Hematopoietic multipotent progenitor cell (in vitro differentiated cells): Measurements from ENCODE around the gene SEL1L3. TPM values are rescaled to one million over a fixed set of nuclear protein-coding genes. Genes with fewer than 3 reads are reported as not detected.

Experiments used
- DNase-seq, 3 donors: peaks; one replicate each; pipeline ENCODE4 v3.0.0-alpha.2; 2011 to 2015; ENCODE audit warnings: low read depth in 2 of 3, low spot score in 2 of 3
- total RNA-seq: library from RNA; depleted of rRNA; stranded (reverse); fragments of >200 nt; gene quantifications from one replicate; pipeline ENCODE4 v1.2.3, GENCODE V29; 2012

Gene SEL1L3
- total RNA-seq, 1 donor = 31.8 TPM

DNA sequence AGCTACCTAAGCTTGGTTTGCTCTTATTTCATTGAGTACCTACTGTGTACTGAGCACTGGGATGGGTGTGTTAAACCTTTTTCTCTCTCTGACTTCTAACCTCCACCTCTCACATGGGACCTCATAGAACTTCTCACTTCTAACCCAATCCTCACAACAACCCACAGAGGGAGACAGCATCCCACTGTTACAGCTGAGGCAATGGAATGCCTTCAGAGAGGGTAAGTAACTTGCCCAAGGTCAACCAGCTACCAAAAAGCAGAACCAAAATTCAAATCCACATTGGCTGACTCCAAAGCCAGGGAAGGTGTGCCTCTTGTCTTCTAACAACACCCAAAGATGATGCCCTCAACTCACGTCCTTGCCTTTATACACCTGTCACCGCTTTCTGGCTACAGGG lies 5.4 kb downstream of the SEL1L3 start:
- DNase-seq = no peak

DNA sequence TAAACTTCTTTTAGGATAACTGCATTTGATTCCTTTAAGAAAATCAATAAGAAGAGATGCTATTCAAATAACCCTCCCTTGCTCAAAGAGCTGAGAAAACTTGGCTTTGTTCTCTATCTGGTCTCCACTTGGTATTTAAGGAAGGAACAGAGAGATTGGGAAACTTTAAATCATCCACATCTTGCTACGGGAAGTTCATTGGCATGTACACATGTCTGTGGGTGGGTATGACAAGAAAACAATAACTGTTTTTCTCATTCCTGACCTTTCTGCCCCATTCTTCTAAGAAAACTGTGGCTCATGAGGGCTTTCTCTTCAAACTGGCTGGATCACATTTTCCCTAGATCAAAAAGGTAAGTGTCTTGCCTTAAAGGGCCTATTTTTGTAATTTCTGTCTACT lies 6.0 kb downstream of the SEL1L3 start:
- no peak for DNase-seq

DNA sequence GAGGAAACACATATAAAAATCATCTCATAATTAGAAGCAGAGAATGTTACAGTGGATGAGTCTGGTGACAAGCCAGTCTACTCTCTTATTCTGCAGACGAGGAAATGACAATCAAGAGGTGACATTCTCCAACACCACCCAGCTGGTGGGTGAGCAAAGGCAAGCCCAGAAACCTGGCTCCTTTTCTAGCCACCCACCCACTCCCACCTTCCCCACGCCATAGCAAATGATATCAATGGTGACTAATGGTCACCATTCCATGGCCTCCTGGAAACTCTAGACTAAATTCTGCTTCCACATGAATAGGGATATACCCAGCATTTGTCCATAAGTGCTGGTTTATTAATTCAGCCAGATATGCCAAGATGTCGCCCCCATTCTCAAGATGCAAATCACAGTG lies 10.7 kb downstream of the SEL1L3 start:
- no peak for DNase-seq

DNA sequence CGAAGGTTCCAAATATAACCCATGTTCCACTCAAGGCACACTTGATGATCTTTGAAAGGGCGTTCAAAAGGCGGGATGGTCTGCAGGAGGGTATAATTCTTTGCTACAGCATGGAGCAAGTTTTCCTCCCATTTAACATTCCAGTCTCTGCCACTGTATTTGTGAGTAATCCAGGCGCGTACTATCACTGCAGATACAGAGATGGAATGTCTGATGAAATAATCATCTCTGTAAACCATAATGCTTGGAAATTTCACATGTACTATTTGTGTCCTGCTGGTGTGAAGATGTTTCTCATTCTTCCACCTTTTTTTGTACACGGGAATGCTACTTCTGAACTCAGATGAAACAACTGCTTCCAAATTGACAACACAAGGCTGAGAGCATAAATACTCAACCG lies 15.5 kb downstream of the SEL1L3 start:
- DNase-seq = no peak

DNA sequence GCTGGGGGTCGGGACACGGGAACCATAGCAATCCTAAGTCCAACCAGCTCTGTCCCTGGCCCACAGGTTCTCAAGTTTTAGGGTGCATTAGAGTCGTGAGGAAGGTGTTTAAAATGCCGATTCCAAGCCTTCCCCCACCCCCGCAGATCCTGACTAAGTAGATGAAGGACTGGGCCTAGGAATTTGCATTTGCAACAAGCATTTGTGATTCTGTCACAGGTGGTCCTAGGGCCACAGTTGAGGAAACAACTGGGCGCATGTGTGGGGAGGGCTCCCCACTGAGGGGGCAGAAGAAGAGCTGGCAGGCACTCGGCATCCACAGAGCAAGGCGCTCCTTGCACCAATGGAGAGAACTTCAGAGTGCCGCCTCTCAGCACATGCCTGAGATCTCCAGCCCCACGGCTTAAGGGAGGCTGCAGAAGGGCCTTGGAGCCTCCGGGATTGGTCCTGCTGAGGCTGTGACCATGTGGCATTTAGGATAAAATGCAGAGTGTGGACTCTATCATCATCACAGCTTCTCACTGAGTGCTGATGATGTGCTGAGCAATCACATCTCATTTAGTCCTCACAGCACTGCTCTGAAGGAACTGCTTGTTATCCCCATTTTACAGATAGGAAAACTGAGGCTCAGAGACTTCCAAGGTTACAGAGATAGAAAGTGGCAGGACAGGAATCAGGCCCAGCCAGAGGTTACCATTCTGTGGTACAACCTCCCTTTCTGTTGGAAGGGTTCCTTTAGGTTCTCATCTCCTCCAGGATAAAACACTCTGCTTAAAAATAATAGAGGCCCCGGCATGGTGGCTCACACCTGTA lies 16.7 kb downstream of the SEL1L3 start:
- no peak for DNase-seq

DNA sequence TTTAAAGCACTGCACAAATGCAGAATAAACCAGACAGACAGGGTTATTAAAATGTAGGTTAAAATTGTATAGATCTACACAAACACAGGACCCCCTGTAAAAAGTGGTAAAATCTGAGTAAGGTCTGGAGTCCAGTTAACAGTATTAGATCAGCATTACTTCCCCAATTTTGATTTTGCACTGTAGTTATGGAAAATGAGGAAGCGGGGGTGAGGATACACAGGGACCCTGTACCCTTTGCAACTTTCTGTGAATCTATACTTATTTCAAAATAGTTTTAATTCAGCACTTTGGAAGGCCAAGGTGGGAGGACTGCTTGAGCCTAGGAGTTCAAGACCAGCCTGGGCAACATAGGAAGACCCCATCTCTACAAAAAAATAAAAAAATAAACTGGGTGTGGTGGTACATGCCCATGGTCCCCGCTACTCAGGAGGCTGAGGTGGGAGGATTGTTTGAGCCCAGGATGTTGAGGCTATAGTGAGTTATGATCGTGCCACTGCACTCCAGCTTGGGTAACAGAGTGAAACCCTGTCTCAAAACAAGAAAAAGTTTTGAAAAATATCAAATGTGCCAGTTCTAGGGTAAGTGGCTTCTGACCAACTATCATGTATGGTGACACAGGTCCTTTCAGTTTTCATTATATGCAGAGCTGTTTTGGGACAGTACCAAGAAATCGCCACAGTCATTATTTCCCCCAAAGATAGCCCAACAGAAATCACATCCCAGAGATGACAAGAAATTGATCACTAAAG lies 17.7 kb downstream of the SEL1L3 start:
- DNase-seq = peak in 1 of 3 donors; percentile 39

DNA sequence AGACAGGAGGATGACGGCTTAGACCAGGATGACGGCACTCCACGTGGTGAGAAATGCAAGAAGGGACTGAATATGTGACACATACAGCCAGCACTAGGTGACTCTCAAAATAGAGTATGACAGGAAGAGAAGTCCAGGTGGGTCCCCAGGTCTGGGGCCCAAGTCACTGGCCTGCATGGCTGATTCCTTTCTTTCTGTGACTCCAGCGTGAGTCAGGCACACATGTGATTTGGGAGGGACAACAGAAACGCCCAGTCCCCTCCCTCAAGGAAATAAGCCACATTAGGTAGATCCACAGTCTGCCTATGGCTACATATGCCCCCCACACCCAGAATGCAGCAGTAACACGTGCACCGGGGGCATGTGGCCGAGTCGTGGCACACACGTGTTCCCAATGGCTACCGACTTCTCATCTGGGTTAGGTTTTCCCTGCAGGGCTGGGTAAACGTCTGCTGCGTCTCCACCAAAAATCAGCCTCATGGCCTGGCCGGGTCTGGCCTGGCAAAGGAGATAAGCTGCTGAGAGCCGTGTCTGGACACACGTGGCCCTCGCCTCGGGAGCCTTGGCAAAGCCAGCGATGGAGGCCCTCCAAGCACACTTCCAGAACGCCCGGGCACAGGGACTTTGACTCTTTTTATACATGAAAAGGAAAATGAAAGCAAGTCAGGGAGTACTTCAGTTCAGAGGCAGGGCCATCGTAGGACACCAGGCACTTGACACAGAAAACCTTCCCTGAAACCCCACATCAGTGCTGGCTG lies 19.3 kb downstream of the SEL1L3 start:
- DNase-seq = peak in 1 of 3 donors; percentile 27

DNA sequence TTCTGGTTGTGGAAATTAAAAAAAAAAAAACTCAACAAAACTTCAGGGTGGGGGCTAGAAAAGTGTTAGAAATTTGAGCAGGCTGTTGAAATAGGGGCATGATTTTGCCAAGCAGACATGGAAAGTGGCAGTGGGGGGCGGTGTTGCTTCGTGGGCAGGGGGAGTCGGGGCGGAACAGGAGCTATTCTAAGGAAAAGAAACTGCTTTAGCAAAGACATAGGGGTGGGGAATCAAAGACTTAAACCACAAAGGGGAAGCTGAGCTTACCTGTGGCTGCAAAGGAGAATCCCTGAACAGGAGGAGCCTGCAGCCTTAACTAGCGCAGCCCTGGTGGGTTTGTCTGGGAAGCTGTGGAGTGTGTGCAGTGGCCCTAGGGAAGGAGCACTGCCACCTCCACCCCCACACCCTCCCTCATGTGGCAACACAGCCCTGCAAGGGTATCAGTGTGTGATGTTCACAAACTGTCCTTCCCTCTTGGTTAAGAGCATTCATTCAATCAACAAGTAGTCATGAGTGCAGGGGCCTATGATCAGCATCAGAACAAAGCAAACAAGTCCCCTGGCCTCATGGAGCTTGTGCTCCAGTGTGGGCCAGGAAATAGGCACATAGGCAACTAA lies 20.5 kb downstream of the SEL1L3 start:
- DNase-seq = peak in 2 of 3 donors; percentile 60 to 76

DNA sequence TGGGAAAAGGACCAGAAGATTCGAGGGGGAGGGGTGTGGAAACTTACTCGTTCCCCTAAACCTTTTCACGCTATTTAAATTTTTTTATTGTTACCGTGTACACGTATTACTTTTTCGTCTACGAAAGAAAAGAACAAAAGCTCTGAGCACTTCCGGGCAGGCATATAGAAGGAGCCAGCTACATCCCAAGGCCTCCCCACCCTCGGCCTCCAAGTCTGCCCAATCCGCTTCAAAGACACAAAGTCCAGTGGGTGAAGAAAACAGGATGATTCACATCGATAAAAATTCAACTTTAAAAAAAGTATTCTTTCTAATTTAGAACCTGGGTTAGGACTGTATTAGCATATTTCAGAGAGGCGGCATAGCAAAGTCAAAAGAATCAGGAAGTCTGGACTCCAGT lies 23.1 kb downstream of the SEL1L3 start:
- DNase-seq = no peak

DNA sequence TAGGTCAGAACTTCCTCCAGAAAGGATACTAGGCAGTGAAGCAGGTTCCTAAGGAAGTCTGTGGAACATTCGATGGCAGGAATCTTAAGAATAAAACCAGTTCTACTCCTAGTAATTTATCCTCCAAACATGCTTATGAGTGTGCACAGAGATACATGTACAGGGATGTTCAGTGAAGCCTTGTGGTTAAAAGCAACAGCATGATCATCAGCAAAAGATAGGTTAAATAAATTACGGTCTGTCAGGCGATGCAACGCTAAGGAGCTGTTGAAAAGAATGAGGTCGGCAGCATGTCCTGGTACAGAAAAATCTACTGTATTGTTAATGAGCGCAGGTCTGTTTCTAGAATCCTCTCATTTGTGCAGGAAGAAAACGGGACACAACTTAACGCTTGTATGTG lies 23.6 kb downstream of the SEL1L3 start:
- DNase-seq = no peak

DNA sequence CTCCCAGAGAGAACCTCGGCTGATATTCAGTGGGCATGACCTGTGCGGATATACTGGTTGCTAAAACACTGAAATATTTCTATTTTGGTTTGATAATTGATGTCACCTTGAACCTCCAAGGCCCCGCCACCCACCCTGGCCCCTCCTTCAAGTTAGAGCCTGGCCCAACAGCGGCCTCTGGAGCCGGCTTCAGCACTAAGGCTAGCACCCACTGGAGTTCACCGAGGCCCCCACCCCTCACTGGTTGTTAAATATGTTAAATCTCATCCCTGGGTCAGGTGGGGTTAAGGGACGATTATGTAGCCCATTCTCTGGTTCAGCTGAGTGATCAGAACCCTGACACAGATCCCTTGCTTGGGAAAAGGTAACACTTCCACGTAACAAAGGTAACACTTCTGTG lies 24.3 kb downstream of the SEL1L3 start:
- no peak for DNase-seq

DNA sequence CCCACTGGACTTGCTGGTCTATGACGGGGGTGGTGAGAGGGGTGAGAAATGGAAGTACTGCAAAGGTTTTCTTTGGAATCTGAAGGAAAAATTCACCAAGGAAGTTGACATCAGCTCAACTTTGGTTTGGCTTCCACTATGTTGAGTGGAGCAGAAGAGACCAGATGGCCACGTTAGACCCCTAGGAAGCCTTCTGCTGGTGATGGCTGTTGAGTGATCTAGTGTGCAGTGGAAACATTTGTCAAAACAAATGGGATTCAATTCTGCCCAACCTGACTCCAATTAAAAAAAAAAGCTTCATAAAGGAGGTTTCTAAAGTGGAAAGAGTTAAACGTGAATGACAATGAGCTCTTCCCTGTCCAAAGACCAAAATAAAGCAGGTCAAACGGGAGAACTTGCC lies 25.7 kb downstream of the SEL1L3 start:
- no peak for DNase-seq

DNA sequence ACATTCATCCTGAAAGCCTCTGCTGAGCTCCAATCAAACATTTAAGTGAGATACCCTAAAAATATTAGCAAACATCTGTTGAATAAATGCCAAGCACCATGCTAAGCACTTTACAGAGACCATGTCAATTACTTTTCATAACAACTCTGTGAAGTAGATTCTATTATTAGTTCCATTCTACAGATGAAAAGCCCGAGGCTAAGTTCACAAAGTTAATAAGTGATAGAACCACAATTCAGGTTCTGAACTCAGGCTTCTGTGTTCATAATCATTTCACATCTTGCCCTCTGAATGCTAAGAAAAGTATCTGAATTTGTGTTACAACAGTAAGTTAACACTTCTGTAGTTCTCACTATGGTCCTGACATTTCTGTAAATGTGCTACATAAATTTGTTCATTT lies 27.4 kb downstream of the SEL1L3 start:
- no peak for DNase-seq

DNA sequence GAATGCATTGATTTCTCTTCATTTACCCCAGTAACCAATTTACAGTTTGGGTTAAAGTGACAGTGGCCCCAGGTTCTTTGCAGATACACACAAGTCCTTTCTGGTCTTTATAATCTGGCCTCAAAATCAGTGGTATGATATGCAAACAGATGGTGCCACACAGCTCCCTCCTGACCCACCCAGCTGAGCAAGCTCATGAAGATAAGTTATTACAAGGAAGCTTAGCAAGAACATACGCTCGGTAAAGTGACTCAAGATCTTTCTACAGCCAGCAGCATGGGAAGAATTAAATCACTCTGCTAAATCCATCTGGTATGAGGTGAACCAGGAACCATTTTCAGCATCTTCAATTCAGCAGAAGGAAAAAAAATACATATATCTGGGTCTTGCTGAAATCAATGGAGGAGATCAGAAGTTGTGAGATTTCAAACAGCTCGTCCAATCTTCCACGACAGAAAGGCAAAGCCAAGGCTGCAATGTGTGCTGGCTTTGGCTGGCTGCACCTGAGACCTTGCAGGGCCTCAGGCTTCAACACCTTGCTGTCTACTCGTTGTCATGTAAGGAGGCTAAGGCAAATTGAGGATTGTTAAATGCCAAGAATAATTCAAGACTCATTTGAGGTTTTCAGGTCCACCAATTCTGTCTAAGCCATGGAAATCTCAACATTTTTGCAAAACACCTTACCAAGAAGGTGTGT lies 28.2 kb downstream of the SEL1L3 start:
- no peak for DNase-seq

DNA sequence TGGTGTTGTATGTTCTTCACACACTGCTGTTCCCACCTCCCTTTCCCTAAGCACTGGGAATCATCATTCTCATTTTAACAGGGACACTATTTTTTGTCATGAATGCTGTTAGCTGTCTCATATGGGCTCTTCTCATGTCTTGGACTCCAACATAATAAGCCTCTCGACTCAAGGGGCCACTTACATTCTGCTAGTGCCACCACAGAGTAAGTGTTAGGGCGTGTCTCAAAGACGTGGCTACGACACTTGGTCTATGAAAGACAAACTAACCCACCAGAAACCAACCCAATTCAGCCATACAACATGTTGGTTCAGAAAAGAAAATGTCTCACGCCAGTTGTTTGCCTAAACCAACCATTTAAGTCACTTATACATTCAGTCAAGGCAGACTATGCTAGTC lies 32.2 kb downstream of the SEL1L3 start:
- no peak for DNase-seq

DNA sequence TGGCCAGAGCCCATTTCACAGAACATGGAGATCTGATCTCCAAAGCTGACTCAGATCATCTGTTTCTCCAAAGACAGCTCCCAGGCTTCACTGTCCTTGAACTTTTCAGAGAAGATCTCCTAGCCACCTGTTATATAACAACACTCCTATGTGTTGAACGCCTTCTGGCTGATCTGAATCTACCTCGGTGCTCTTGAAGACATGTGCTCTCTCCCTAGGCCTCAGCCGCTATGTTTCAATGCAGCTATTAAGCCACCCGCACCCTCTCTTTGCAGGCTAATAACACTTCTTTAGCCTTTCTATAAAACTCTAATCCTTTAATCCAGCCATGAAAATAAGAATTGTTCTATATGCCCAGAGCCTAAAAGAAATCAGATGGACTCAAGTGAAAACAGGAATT lies 34.9 kb downstream of the SEL1L3 start:
- no peak for DNase-seq

DNA sequence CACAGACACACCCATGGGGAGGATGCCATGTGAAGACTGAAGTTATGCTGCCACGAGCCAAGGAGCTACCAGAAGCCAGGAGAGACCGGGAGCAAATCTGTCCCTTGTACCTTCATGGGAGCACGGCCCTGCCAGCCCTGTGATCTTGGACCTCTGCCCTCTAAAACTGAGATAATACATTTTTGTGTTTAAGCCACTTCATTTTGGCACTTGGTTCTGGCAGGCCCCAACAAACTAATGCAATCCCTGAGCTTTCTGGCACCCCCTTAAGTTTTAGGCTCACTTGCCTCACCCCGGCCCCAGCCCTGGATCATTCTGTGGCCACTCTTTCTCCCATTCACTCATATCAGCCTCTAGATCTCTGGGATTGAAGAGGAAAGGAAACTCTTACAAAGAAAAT lies 35.4 kb downstream of the SEL1L3 start:
- DNase-seq = no peak

DNA sequence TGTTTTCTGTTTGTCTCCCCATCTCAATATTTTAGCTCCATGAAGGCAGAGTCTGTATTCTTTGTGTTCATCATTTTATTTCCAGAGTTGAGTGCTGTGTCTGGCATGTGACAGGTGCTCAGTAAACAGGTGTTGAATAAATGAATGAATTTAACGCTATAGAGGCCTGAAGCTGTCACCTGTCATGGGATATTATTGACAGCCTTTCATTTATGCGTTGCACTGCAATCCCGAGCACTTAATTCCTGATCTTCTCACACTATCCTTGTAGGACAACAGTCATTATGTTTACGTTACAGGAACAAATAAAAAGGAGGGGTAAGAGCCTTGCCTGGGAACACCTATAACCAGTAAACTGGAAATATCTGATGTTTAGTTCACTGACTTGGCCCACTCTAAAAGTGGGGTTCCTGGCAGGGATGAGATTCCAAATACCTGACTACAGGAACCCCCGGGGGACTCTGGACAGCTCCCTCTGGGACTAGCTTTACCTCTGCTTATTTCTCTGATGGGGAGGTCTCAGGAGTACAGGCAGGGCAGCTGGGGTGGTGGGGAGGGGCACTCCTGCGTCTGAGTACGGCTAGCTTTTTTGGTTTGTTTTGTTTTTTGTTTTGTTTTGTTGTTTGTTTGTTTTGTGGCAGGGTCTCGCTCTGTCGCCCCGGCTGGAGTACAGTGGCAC lies 36.6 kb downstream of the SEL1L3 start:
- no peak for DNase-seq

DNA sequence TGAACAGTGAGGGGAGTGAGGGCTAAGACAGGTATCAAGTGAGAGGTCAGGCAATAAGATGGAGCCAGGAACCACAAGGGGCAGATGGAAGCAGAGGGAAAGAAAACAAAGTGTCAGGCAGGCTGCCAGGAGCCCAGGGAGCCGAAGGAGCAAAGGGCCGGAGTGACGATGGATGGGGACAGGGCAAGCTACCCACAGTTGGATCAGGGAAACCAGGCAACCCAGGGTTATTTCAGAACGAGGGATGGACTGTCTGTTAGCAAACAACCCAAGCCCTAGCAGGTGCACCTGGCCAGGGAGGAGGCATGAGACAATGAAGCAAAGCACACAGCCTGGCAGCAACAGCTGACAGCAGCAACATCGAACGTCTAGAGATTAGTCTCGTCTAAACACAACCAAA lies 39.2 kb downstream of the SEL1L3 start:
- no peak for DNase-seq

DNA sequence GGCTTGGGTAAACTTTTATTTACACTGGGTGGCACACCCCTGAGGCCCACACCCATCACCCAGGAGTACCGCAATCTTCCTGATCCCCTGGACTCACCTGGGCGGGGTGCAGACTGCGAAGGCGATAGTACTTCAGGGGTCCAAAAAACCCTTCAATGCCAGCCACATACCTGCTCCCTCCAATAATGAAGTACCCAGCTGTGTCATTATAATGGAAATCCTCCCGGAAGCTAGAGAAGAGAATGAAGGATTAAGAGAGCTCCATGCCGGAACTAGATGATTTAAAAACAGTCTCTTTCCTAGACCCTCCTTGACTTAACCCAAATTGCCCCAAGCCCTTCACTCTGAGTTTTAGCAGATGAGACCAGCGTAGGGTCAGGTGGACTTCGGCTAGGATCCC lies 40.9 kb downstream of the SEL1L3 start:
- DNase-seq = no peak
